Measurements from ENCODE around the gene EHF. TPM values are rescaled to one million over a fixed set of nuclear protein-coding genes. Genes with fewer than 3 reads are reported as not detected.

Gene EHF
- total RNA-seq, 1 donor from 2014 or later, result not detected

GRCh38 chr11:34620202-34620601 is 691 bp upstream of the EHF start:
- Histone ChIP-seq H3K36me3 (ENCODE audit: control insufficient read depth in 3 of 3, insufficient read depth in 3 of 3, low read length in 3 of 3) (no peaks in the 10 kb centered on the region), H3K4me1 (ENCODE audit: control insufficient read depth in 3 of 3, insufficient read depth in 3 of 3, low read length in 3 of 3) (no peaks in the 10 kb centered on the region), H3K9ac (ENCODE audit: low read depth in 1 of 3, low read length in 3 of 3) (no peak overlapping the region), H3K9me3 (ENCODE audit: control insufficient read depth in 3 of 3, low read length in 3 of 3) (no peaks in the 10 kb centered on the region), H3K27ac (ENCODE audit: low read depth, low read length) (no peak overlapping the region), H3K4me3 (ENCODE audit: low read length in 3 of 3) (no peak overlapping the region), H3K27me3 (ENCODE audit: control insufficient read depth in 3 of 3, insufficient read depth in 3 of 3, low read length in 3 of 3) (peaks cover 0 to 4% (median 0%) of the 10 kb centered on the region in 3 donors)

- H3K36me3 ChIP-seq (ENCODE audit: control insufficient read depth in 3 of 3, insufficient read depth in 3 of 3, low read length in 3 of 3), result no peaks in the 10 kb centered on the region
- H3K9ac ChIP-seq (ENCODE audit: low read depth in 1 of 3, low read length in 3 of 3), result no peak overlapping the region
- H3K4me3 ChIP-seq (ENCODE audit: low read length in 3 of 3), result no peak overlapping the region
- H3K9me3 ChIP-seq (ENCODE audit: control insufficient read depth in 3 of 3, low read length in 3 of 3), result no peaks in the 10 kb centered on the region
- peaks cover 0 to 4% (median 0%) of the 10 kb centered on the region in 3 donors for H3K27me3 ChIP-seq (ENCODE audit: control insufficient read depth in 3 of 3, insufficient read depth in 3 of 3, low read length in 3 of 3)
- H3K27ac ChIP-seq (ENCODE audit: low read depth, low read length), result no peak overlapping the region
- no peaks in the 10 kb centered on the region for H3K4me1 ChIP-seq (ENCODE audit: control insufficient read depth in 3 of 3, insufficient read depth in 3 of 3, low read length in 3 of 3)
Observed at GRCh38 chr11:34621876-34622275, 983 bp downstream of the EHF start.

- Histone ChIP-seq H3K27me3 (ENCODE audit: control insufficient read depth in 3 of 3, insufficient read depth in 3 of 3, low read length in 3 of 3) (peaks cover 0 to 4% (median 0%) of the 10 kb centered on the region in 3 donors), H3K4me3 (ENCODE audit: low read length in 3 of 3) (no peak overlapping the region), H3K36me3 (ENCODE audit: control insufficient read depth in 3 of 3, insufficient read depth in 3 of 3, low read length in 3 of 3) (no peaks in the 10 kb centered on the region), H3K4me1 (ENCODE audit: control insufficient read depth in 3 of 3, insufficient read depth in 3 of 3, low read length in 3 of 3) (no peaks in the 10 kb centered on the region), H3K9me3 (ENCODE audit: control insufficient read depth in 3 of 3, low read length in 3 of 3) (no peaks in the 10 kb centered on the region), H3K27ac (ENCODE audit: low read depth, low read length) (no peak overlapping the region), H3K9ac (ENCODE audit: low read depth in 1 of 3, low read length in 3 of 3) (no peak overlapping the region)
Observed at GRCh38 chr11:34623463-34623862, 2.6 kb downstream of the EHF start.

- Histone ChIP-seq H3K4me3 (ENCODE audit: low read length in 3 of 3) (no peak overlapping the region), H3K27ac (ENCODE audit: low read depth, low read length) (no peak overlapping the region), H3K36me3 (ENCODE audit: control insufficient read depth in 3 of 3, insufficient read depth in 3 of 3, low read length in 3 of 3) (no peaks in the 10 kb centered on the region), H3K27me3 (ENCODE audit: control insufficient read depth in 3 of 3, insufficient read depth in 3 of 3, low read length in 3 of 3) (peaks cover 0 to 4% (median 0%) of the 10 kb centered on the region in 3 donors), H3K9ac (ENCODE audit: low read depth in 1 of 3, low read length in 3 of 3) (no peak overlapping the region), H3K4me1 (ENCODE audit: control insufficient read depth in 3 of 3, insufficient read depth in 3 of 3, low read length in 3 of 3) (no peaks in the 10 kb centered on the region), H3K9me3 (ENCODE audit: control insufficient read depth in 3 of 3, low read length in 3 of 3) (no peaks in the 10 kb centered on the region)
Observed at GRCh38 chr11:34624069-34624468, 3.2 kb downstream of the EHF start.

- no peaks in the 10 kb centered on the region for H3K4me1 ChIP-seq (ENCODE audit: control insufficient read depth in 3 of 3, insufficient read depth in 3 of 3, low read length in 3 of 3)
- H3K27me3 ChIP-seq (ENCODE audit: control insufficient read depth in 3 of 3, insufficient read depth in 3 of 3, low read length in 3 of 3), result peaks cover 0 to 4% (median 0%) of the 10 kb centered on the region in 3 donors
- H3K4me3 ChIP-seq (ENCODE audit: low read length in 3 of 3), result no peak overlapping the region
- no peaks in the 10 kb centered on the region for H3K36me3 ChIP-seq (ENCODE audit: control insufficient read depth in 3 of 3, insufficient read depth in 3 of 3, low read length in 3 of 3)
- H3K27ac ChIP-seq (ENCODE audit: low read depth, low read length), result no peak overlapping the region
- no peak overlapping the region for H3K9ac ChIP-seq (ENCODE audit: low read depth in 1 of 3, low read length in 3 of 3)
- no peaks in the 10 kb centered on the region for H3K9me3 ChIP-seq (ENCODE audit: control insufficient read depth in 3 of 3, low read length in 3 of 3)
Observed at GRCh38 chr11:34625576-34625975, 4.7 kb downstream of the EHF start.

GRCh38 chr11:34626393-34626792 is 5.5 kb downstream of the EHF start:
- H3K4me1 ChIP-seq (ENCODE audit: control insufficient read depth in 3 of 3, insufficient read depth in 3 of 3, low read length in 3 of 3), result no peaks in the 10 kb centered on the region
- H3K4me3 ChIP-seq (ENCODE audit: low read length in 3 of 3), result no peak overlapping the region
- no peaks in the 10 kb centered on the region for H3K36me3 ChIP-seq (ENCODE audit: control insufficient read depth in 3 of 3, insufficient read depth in 3 of 3, low read length in 3 of 3)
- H3K27me3 ChIP-seq (ENCODE audit: control insufficient read depth in 3 of 3, insufficient read depth in 3 of 3, low read length in 3 of 3), result peaks cover 0 to 4% (median 3%) of the 10 kb centered on the region in 3 donors
- no peaks in the 10 kb centered on the region for H3K9me3 ChIP-seq (ENCODE audit: control insufficient read depth in 3 of 3, low read length in 3 of 3)
- H3K9ac ChIP-seq (ENCODE audit: low read depth in 1 of 3, low read length in 3 of 3), result no peak overlapping the region
- H3K27ac ChIP-seq (ENCODE audit: low read depth, low read length), result no peak overlapping the region

- H3K4me1 ChIP-seq (ENCODE audit: control insufficient read depth in 3 of 3, insufficient read depth in 3 of 3, low read length in 3 of 3), result peaks cover 5% of the 10 kb centered on the region in 3 donors
- H3K4me3 ChIP-seq (ENCODE audit: low read length in 3 of 3), result no peak overlapping the region
- H3K27ac ChIP-seq (ENCODE audit: low read depth, low read length), result no peak overlapping the region
- H3K9me3 ChIP-seq (ENCODE audit: control insufficient read depth in 3 of 3, low read length in 3 of 3), result no peaks in the 10 kb centered on the region
- no peak overlapping the region for H3K9ac ChIP-seq (ENCODE audit: low read depth in 1 of 3, low read length in 3 of 3)
- H3K36me3 ChIP-seq (ENCODE audit: control insufficient read depth in 3 of 3, insufficient read depth in 3 of 3, low read length in 3 of 3), result no peaks in the 10 kb centered on the region
- peaks cover 0 to 3% (median 0%) of the 10 kb centered on the region in 3 donors for H3K27me3 ChIP-seq (ENCODE audit: control insufficient read depth in 3 of 3, insufficient read depth in 3 of 3, low read length in 3 of 3)
Observed at GRCh38 chr11:34627197-34627596, 6.3 kb downstream of the EHF start.

- Histone ChIP-seq H3K9ac (ENCODE audit: low read depth in 1 of 3, low read length in 3 of 3) (no peak overlapping the region), H3K36me3 (ENCODE audit: control insufficient read depth in 3 of 3, insufficient read depth in 3 of 3, low read length in 3 of 3) (no peaks in the 10 kb centered on the region), H3K4me3 (ENCODE audit: low read length in 3 of 3) (no peak overlapping the region), H3K4me1 (ENCODE audit: control insufficient read depth in 3 of 3, insufficient read depth in 3 of 3, low read length in 3 of 3) (peaks cover 5% of the 10 kb centered on the region in 3 donors), H3K9me3 (ENCODE audit: control insufficient read depth in 3 of 3, low read length in 3 of 3) (no peaks in the 10 kb centered on the region), H3K27me3 (ENCODE audit: control insufficient read depth in 3 of 3, insufficient read depth in 3 of 3, low read length in 3 of 3) (peaks cover 0 to 3% (median 0%) of the 10 kb centered on the region in 3 donors), H3K27ac (ENCODE audit: low read depth, low read length) (no peak overlapping the region)
Observed at GRCh38 chr11:34629711-34630110, 8.8 kb downstream of the EHF start.

- H3K4me1 ChIP-seq (ENCODE audit: control insufficient read depth in 3 of 3, insufficient read depth in 3 of 3, low read length in 3 of 3), result peaks cover 5% of the 10 kb centered on the region in 3 donors
- H3K9ac ChIP-seq (ENCODE audit: low read depth in 1 of 3, low read length in 3 of 3), result no peak overlapping the region
- H3K9me3 ChIP-seq (ENCODE audit: control insufficient read depth in 3 of 3, low read length in 3 of 3), result no peaks in the 10 kb centered on the region
- H3K36me3 ChIP-seq (ENCODE audit: control insufficient read depth in 3 of 3, insufficient read depth in 3 of 3, low read length in 3 of 3), result no peaks in the 10 kb centered on the region
- no peak overlapping the region for H3K27ac ChIP-seq (ENCODE audit: low read depth, low read length)
- peaks cover 0 to 3% (median 0%) of the 10 kb centered on the region in 3 donors for H3K27me3 ChIP-seq (ENCODE audit: control insufficient read depth in 3 of 3, insufficient read depth in 3 of 3, low read length in 3 of 3)
- no peak overlapping the region for H3K4me3 ChIP-seq (ENCODE audit: low read length in 3 of 3)
Observed at GRCh38 chr11:34630544-34630943, 9.7 kb downstream of the EHF start.

- H3K36me3 ChIP-seq (ENCODE audit: control insufficient read depth in 3 of 3, insufficient read depth in 3 of 3, low read length in 3 of 3), result no peaks in the 10 kb centered on the region
- H3K9ac ChIP-seq (ENCODE audit: low read depth in 1 of 3, low read length in 3 of 3), result no peak overlapping the region
- no peak overlapping the region for H3K27ac ChIP-seq (ENCODE audit: low read depth, low read length)
- H3K9me3 ChIP-seq (ENCODE audit: control insufficient read depth in 3 of 3, low read length in 3 of 3), result no peaks in the 10 kb centered on the region
- peaks cover 0 to 3% (median 0%) of the 10 kb centered on the region in 3 donors for H3K27me3 ChIP-seq (ENCODE audit: control insufficient read depth in 3 of 3, insufficient read depth in 3 of 3, low read length in 3 of 3)
- no peak overlapping the region for H3K4me3 ChIP-seq (ENCODE audit: low read length in 3 of 3)
- H3K4me1 ChIP-seq (ENCODE audit: control insufficient read depth in 3 of 3, insufficient read depth in 3 of 3, low read length in 3 of 3), result peaks cover 5% of the 10 kb centered on the region in 3 donors
Observed at GRCh38 chr11:34631297-34631696, 10.4 kb downstream of the EHF start.

GRCh38 chr11:34631737-34632104 is 10.8 kb downstream of the EHF start:
- Histone ChIP-seq H3K9me3 (ENCODE audit: control insufficient read depth in 3 of 3, low read length in 3 of 3) (no peaks in the 10 kb centered on the region), H3K4me1 (ENCODE audit: control insufficient read depth in 3 of 3, insufficient read depth in 3 of 3, low read length in 3 of 3) (peaks cover 5% of the 10 kb centered on the region in 3 donors), H3K36me3 (ENCODE audit: control insufficient read depth in 3 of 3, insufficient read depth in 3 of 3, low read length in 3 of 3) (no peaks in the 10 kb centered on the region), H3K4me3 (ENCODE audit: low read length in 3 of 3) (no peak overlapping the region), H3K27ac (ENCODE audit: low read depth, low read length) (no peak overlapping the region), H3K27me3 (ENCODE audit: control insufficient read depth in 3 of 3, insufficient read depth in 3 of 3, low read length in 3 of 3) (peaks cover 0 to 3% (median 0%) of the 10 kb centered on the region in 3 donors), H3K9ac (ENCODE audit: low read depth in 1 of 3, low read length in 3 of 3) (no peak overlapping the region)

Data from skeletal muscle tissue (tissue), 4 donors.